ENCODE data around the gene SELENOT.

The SELENOT gene

GRCh38 chr3:150640256-150640655, 37.1 kb downstream of the SELENOT start:
- no peak for DNase-seq (ENCODE audit: low read depth, low spot score)
- TF ChIP-seq CTCF (IDR thresholded peaks at IDR 0.05; ENCODE audit: low read depth, low read length): no peak

GRCh38 chr3:150653110-150653561, 50.0 kb downstream of the SELENOT start:
- no peak for TF ChIP-seq CTCF (IDR thresholded peaks at IDR 0.05; ENCODE audit: low read depth, low read length)
- no peak for DNase-seq (ENCODE audit: low read depth, low spot score)
- no peak overlapping the region for H3K4me3 ChIP-seq (ENCODE audit: low read depth, low read length)
- in situ Hi-C loops (cut with HindIII; ENCODE audit: low sequenced_read_pairs): no loop called here

More at GRCh38 chr3:150640256-150640655, 37.1 kb downstream of the SELENOT start:
- no peak overlapping the region for H3K4me3 ChIP-seq (ENCODE audit: low read depth, low read length)
- in situ Hi-C loops (cut with HindIII; ENCODE audit: low sequenced_read_pairs): no loop called here

GRCh38 chr3:150656316-150656715, 53.2 kb downstream of the SELENOT start:
- H3K4me3 ChIP-seq (ENCODE audit: low read depth, low read length): no peak overlapping the region
- no peak for TF ChIP-seq CTCF (IDR thresholded peaks at IDR 0.05; ENCODE audit: low read depth, low read length)
- no peak for DNase-seq (ENCODE audit: low read depth, low spot score)
- in situ Hi-C loops (cut with HindIII; ENCODE audit: low sequenced_read_pairs): no loop called here

GRCh38 chr3:150662410-150663200, 59.5 kb downstream of the SELENOT start:
- H3K4me3 ChIP-seq (ENCODE audit: low read depth, low read length): no peak overlapping the region
- no peak for DNase-seq (ENCODE audit: low read depth, low spot score)
- TF ChIP-seq CTCF (IDR thresholded peaks at IDR 0.05; ENCODE audit: low read depth, low read length): no peak
- in situ Hi-C loops (cut with HindIII; ENCODE audit: low sequenced_read_pairs): no loop called here

GRCh38 chr3:150663461-150663860, 60.3 kb downstream of the SELENOT start:
- no peak overlapping the region for H3K4me3 ChIP-seq (ENCODE audit: low read depth, low read length)
- in situ Hi-C loops (cut with HindIII; ENCODE audit: low sequenced_read_pairs): no loop called here
- TF ChIP-seq CTCF (IDR thresholded peaks at IDR 0.05; ENCODE audit: low read depth, low read length): no peak
- no peak for DNase-seq (ENCODE audit: low read depth, low spot score)

- H3K4me3 ChIP-seq (ENCODE audit: low read depth, low read length): no peak overlapping the region
- in situ Hi-C loops (cut with HindIII; ENCODE audit: low sequenced_read_pairs): no loop called here
- DNase-seq (ENCODE audit: low read depth, low spot score): no peak
- no peak for TF ChIP-seq CTCF (IDR thresholded peaks at IDR 0.05; ENCODE audit: low read depth, low read length)
These were observed 63.0 kb downstream of the SELENOT start for GRCh38 chr3:150666167-150666566.

Measured in astrocyte of the spinal cord (primary cell).